Stimulated activated CD8-positive, alpha-beta memory T cell treated with anti-CD3 and anti-CD28 coated beads, Interleukin-4, amount 100 ng/mL, for 24 hours (primary cell): Measurements from ENCODE around the gene MTUS2.

Experiments
- DNase-seq: peaks from one replicate; pipeline ENCODE4 v3.0.0-alpha.2; 2020; ENCODE audit warnings: low read depth

Gene MTUS2

GRCh38 chr13:28820099-28821051 lies at the start of gene MTUS2:
TSS of gene MTUS2 (plus strand) at chr13:28820339.
- DNase-seq: no peak

DNA sequence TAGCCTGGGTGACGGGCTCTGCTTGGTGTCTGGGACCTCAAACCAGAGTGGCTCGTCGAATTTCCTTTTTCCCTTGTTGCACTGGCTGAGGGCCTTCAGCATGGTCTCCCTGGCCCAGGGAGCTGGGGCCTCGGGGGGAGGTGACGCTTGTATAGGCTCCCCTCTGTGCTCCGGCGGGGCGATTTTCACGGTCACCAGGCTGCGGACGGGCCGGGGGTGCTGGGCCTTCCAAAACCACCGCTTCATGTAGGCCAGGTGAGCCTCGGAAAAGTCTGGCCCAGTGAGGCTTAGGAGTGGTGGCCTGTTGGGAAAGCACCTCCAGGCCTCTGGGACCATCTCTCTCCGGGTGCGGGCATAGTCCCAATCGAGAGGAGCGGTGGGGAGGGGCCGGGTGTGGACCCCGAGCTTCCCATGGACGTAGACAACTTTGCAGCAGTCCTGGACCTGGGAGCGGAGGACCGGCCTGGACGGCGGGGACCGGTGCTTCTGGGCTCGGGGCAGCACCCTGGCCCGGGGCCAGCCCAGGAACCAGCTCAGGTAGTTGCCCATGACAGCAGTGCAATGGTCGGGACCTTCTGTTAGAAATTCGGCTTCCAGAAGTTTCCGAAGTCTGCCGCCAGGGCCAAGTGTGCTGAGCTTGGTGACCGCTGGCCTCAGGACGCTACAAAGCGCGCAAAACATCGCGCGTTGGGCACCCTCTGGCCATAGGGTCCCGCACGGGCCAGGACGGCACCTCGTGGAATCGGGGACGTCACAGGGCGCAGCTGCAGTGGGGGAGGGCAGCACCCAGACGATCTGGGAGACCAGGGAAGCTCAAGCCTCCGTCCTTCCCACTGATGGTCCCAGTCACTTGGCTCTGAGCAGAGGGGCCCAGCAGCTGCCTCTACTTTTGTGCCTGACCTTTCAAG lies 41.6 kb upstream of the MTUS2 start:
- DNase-seq: no peak

DNA sequence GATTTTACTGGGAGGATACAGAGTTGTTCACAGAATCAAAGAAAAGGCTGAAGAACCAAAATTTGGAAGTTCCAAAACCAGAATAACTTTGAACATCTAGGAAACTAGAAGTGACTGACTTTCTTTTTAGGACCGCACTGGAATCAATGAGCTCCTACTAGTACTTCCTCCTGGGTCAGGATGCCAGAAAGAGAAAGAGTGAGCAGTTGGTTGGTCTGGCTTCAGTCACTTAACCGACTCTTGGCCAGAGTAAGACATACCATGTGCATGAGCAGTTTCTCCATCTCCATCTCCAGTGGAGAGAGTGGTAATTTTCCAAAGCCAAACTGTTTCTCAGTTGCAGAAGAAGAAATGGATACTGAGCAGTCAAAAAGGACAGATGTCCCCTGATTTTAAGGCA lies 27.1 kb upstream of the MTUS2 start:
- DNase-seq: no peak

DNA sequence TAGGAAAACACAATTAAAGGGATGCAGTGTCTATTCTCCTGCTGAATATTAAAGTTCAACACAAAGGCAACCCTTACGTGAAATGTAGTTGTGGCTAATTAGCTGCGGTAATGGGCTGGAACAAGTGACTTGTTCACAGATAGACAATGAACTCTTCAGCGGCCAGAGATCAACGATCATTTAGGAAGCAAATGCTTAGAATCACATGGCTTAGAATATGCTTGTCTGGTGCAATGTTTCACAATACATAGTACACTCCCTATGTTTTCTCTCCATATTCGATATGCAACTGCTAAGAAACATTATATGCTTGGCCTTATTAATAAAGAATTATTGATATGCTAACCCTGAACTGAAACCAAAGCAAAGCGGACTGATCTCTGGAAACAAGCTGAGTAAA lies 25.7 kb upstream of the MTUS2 start:
- no peak for DNase-seq

- DNase-seq: no peak
These were observed 23.2 kb upstream of the MTUS2 start for GRCh38 chr13:28796938-28797257.

- DNase-seq: no peak
These were observed 14.8 kb upstream of the MTUS2 start for GRCh38 chr13:28805193-28805819.

- no peak for DNase-seq
These were observed 2.9 kb upstream of the MTUS2 start for GRCh38 chr13:28817204-28817603.

DNA sequence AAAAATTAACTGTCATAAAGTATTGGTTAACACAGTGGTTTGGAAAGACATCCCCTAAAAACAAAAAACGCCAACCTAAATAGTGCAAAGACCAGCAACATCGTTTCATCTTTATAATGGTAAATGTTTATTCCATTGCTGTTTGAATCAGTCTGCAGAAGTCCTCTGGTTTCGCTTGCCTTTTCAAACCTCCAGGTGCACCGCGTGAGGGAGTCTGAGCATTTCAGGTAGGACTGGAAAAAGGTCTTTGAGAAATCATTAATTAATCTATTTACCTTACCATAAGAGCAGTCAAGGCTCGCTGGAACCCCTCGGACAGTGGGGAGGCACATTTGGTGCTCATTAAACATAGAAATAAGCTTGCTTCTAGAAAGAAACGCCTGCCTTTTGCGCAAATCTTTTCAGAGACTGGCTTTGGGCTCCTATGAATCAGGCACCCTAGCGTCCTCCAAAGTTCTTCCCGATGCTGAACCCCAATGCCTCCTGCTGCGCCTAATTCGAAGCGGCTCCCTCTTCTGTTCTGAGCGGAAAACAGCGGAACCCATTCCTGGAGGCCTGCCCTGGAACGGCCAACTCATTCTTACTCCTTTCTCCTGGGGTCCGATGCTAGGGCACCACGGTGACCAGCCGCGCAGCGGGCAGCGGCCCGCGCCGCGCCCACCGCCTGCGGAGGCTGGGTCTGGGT lies 951 bp upstream of the MTUS2 start:
- DNase-seq: no peak

DNA sequence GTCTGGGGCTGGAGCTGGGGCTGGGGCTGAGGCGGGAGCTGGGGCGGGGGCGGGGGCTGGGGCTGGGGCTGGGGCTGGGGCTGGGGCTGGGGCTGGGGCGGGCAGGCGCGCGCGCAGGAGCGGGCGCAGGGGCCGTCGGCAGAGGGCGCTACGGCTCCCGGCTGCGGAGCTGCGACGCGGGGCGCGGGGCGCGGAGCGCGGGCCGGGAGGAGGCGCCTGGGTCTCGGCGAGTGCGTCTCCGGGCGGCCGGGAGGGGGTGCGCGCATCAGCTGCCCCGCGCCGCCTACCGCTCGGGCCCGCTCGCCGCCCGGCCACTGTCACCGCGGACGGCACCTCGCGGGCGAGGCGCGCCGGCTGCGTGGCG lies 422 bp upstream of the MTUS2 start:
- peak; percentile 24 for DNase-seq

DNA sequence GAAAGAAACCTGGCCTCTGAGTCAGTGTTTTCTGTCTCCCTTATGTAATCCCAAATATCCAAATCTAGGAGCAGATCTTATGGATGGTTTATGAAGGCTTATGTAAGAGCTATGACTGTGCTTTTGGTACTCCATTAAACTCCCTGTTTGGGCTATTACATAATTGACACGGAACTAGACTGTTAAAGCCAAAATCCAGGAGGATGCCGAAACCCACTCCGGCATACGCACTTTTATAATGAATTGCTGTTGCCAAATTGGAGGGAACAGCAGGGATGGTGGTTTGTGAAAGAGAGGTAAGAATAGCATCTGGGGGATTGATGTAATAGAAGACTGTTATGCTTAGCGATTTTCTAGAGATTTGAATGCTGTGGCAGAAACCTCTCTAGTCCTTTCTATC lies 2.0 kb downstream of the MTUS2 start:
- DNase-seq: no peak

DNA sequence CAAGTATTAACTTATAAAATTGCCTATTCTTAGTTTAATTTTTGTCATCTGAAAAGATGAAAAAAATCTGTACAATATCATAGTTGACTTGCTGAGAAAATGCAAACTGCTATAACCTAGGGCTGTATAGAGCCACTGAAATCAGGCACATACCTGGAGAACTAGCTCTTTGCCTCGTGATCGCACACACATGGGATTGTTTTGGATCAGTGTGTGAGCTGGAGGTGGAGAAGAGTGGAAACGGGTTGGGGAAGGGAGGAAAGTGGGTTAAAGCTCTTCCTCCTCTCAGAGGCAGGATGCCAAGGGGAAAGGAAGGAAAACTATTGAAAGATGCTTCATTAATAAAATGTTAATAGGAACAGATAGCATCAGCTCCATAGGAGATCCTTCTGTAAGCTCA lies 2.7 kb downstream of the MTUS2 start:
- no peak for DNase-seq

DNA sequence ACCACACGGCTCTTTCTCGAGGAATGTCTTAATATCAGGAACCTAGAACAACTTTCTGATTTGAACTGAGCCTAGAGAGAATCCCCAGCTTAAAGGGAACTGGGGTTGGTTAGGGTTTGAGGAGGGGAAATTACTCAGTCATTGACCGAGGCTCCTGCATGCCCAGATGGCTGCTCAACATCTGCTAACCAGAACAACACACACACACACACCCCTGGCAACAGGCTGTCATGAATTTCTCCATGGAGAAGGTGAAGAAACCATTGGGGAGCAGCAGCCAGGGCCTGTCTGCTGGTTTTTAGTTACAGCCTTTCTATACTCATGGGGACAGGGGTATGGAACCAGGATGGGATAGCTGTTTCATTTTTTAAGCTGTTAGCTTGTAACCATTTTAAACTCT lies 5.2 kb downstream of the MTUS2 start:
- no peak for DNase-seq

- DNase-seq: no peak
These were observed 6.2 kb downstream of the MTUS2 start for GRCh38 chr13:28826368-28826767.

GRCh38 chr13:28830580-28830979 lies 10.4 kb downstream of the MTUS2 start:
- DNase-seq: no peak

- DNase-seq: no peak
These were observed 11.0 kb downstream of the MTUS2 start for GRCh38 chr13:28831117-28831516.

DNA sequence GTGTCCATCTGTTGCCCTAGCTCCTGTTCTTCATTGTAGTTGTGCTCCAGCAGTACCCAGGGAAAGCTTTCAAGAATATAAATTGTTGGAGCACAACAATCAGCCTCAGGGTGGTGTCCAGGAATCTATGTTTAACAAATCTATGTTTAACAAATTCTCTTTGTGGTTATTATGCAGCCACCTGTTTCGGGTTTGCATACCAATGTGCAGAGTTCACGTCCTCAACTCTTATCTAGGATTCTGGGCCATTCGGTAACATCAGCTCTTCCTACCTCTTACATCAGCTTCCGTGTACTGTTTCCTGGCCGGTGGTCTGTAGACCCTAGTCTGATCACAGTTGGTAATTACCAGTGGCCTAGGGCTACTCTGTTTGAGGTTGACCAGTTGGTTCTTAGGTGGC lies 17.0 kb downstream of the MTUS2 start:
- DNase-seq: no peak

DNA sequence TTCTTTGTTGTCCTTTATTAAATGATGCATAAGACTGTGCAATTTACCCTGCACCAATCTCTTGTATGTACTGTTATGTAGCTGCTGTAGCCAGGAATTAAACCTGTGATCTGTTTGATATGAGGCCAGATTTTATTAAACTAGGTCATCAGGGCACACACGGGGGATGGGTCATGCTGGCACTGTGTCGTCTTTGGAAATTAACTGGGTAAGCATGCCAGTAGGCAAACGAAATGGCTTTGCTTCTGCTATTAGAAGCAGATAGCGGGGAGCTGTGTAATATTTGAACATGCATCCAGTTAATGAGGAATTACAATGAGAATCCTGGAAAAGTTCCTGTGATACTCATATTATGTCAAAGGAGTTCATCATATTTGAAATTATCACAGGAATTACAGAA lies 23.5 kb downstream of the MTUS2 start:
- no peak for DNase-seq

DNA sequence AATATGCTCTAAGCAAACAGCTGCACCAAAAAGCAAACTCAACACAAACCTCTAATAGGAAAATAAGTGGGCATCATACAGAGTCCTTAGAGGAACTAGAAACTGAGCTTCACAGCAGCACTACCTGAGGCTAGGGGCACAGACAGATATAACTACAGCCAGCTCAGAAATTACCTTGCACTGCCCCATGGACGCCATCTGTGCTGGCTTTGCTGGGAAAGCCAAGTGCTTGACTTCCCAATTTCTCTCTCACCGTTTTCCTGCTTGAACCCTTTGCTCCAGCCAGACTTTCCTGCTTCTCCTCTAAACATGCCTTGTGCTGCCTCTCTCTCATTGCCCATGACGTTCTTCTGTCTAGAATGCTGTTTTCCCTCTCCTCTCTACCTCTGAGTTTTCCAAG lies 29.3 kb downstream of the MTUS2 start:
- DNase-seq: no peak

GRCh38 chr13:28850226-28850625 lies 30.1 kb downstream of the MTUS2 start:
- DNase-seq: no peak

DNA sequence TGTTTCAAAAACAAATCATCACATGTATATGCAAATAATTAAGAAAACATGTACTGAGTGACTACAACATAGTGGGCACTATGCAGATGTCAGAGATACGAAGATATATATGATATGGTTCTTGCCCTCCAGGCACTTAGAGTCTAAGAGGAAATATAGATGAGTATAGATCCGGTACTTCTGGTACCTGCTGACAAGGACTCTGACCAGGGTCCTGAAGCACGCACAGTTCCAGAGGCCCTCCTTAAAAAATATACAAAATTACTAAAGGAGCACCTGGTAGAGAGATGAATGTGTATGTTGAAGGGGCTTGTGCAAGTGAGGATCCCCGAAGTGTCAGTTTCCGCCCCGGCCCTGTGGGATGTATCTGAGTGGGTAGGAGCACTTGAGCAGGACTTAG lies 31.3 kb downstream of the MTUS2 start:
- no peak for DNase-seq

- no peak for DNase-seq
These were observed 34.5 kb downstream of the MTUS2 start for GRCh38 chr13:28854657-28855056.

DNA sequence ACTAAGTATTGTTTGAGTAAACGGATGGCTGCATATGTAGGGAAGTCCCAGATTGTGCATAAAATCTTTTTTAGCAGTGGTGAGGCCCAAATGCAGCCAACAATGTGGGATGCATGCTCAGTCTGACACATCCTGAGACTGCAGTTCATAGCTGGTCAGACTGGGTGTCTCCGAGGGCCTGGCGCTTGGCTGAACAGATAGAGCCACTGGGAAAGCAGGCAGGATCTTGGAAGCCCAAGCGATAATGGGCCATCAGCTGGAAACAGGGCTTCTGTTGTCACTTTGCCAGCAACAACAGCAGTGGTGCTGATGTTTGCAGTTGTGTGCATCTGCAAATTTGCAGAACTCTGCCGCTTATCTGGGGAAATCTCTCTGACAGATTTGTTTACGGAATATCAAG lies 36.1 kb downstream of the MTUS2 start:
- DNase-seq: no peak
